Dermis microvascular lymphatic vessel endothelial cell (primary cell): Measurements from ENCODE around the gene PPP1R27. TPM values are rescaled to one million over a fixed set of nuclear protein-coding genes. Genes with fewer than 3 reads are reported as not detected.
A peak's percentile ranks its signal among the peaks of the same experiment; 100 is the strongest.

Experiments
- DNase-seq, 2 donors: peaks; one replicate each; pipeline versions ENCODE4 v3.0.0 to v3.0.0-alpha.2; 2010; ENCODE audit warnings: low read depth in 2 of 2
- total RNA-seq: library from RNA; depleted of rRNA; stranded (reverse); fragments of >200 nt; gene quantifications from 2 replicates; pipeline ENCODE4 v1.2.1, GENCODE V29; 2014

PPP1R27 gene, protein sequence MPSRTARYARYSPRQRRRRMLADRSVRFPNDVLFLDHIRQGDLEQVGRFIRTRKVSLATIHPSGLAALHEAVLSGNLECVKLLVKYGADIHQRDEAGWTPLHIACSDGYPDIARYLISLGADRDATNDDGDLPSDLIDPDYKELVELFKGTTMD
- total RNA-seq, result not detected in 2 replicates

DNA sequence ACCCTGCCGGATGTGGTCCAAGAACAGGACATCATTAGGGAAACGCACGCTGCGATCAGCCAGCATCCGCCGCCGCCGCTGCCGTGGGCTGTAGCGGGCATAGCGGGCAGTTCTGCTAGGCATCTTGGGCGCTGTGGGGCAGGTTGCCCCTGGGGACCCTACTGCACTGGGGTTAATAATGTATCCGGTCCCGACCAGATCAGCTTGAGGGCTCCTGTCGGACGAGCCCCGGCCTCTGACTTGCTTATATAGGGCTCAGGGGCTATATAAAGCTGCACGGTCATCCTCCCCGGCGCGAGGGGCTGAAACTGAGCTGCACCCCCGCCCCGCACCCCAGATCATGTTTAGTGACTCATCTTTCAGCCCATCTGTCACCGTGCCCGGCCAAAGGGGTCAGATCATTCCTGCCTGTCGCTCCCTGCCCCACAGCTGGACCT lies at the start of gene PPP1R27:
PPP1R27 (minus strand) TSS at position 220 of the 437 bp plus-strand sequence; CDS start at position 123, 97 bp downstream.
- DNase-seq, result no peak

DNA sequence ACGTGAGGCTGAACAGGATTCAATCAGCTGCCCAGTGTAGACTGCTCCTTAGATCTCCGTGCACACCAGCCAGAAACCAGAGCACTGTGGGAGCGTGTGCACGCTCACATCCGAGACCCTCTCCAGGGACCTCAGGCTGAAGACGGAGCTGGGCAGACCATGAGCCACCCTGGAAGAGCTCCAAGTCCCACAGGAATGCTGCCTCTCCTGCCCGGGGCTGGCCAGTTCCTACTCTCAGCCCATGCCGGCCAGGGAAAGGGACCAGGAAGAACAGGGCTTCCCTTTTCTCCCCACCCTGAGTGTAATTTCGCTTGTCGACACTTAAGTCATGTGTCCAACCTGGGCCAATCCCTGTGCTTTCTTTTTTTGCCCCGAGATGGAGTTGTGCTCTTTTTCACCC lies 49.7 kb upstream of the PPP1R27 start:
- DNase-seq, result no peak

DNA sequence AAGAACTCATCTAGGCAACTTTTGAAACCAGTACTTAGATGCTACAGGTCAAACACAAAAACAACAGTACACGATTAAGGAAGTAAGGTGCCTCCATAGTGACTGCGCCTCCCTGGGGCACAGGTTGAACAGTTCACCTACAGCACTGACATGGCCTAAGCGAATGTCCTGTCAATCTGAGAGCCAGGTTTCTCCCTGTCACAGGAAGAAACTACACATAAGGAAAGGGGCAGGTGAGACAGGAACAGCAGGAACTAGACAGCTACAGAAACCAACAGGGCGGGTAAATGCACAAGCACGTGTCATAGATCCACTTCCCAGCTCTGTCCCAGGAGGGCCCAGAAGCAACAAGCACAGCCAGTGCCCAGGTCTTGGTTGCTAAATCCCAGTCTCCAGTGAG lies 44.3 kb upstream of the PPP1R27 start:
- no peak for DNase-seq

DNA sequence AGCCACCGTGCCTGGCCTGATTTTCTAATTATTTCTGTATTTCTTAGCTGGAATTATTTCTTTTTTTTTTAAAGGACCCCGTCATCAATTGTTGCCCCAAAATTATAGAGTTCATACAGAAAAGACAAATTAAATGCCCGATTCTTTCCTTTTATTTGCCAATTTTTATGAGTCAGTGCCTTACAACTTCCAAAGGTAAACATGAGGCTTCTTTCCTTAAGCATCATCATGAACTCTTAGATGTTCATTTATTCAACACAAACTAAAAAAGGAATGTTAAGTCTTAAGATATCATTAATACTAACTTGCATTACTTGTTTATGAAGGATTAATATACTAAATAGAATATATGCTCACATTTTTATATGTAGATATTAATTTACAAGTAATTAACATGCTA lies 43.4 kb upstream of the PPP1R27 start:
- no peak for DNase-seq

DNA sequence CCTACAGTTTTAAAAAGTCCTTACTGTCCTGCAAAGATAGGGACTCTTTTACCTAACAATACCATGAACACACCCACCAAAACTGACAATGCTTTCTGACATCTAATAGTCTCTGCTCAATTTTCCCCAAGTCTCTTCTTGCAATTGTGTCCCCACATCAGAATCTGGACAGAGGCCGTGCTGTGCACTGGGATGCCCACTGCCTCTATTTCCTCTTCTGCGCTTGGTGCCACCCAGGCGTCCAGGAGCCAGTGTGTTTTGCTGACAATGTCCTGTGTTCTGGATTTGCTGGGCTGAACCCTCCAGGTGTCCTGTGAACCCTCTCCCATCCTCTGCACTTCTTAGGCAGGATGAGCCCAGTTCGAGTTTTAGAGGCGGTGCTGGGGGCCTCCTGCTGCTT lies 42.7 kb upstream of the PPP1R27 start:
- no peak for DNase-seq

DNA sequence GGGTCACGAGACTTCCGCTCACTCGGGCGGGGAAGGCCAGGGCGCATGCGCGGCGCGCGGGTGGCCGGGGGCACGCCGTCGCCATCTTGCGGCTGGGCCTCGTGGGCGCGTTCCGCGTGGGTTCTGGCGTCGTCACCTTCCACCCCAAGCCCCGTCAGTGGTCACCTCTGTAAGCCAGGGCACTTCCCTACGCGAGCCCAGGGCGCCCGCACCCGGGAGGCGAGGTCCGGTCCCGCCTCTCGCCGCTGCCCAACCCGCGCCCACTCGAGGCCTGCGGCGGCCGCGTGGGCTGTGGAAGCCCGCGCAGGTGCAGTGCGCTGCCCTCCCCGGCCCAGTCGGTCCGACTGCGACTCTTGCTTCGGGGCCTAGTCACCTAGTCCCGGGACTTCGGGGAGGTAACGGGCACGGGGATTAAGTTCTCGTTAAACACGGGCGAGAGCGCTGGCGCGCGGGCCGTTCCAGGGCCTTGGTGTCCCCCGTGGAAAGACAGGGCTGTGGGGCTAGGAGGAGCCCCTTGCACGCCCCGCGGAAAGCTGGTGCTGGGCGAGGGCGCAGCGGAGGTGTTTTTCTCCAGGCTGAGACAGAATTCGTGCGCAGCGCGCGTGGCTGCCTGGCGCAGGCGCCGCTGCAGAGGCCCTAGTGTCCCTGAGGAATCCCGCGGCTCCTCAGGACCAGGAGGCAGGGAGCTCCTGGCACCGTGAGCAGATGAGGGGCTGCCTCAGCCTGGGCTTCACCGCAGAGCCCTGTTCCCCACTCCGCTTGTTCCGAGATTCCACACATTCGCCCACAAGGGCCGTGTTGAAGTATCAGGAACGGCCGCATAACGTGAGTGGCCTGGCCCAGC lies 36.8 kb upstream of the PPP1R27 start:
- DNase-seq, result peak; percentile 71 to 89

DNA sequence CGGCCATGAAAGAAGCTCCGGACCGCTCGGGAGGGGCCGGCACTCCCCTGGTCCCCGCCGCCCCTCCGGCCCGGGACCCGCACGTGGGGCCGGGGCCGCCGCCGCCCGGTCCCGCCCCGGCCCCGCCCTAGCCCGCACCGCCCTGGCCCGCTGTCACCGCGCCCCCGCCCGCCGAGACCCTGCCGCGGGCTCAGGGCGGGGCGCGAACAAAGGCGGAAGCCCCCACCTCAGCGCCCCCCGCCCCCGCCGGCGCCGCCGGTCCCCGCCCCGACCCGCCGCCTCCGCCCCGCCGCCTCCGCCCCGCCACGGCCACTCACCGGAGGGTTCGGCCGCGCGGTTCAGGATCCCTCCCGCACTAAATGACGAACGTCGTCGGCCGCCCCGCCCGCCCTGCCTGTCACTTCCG lies 36.1 kb upstream of the PPP1R27 start, which contains the start of gene ARHGDIA:
ARHGDIA (minus strand) TSS at position 357 of the 406 bp plus-strand sequence. CDS start 1,407 bp downstream, outside the sequence.
- no peak for DNase-seq

DNA sequence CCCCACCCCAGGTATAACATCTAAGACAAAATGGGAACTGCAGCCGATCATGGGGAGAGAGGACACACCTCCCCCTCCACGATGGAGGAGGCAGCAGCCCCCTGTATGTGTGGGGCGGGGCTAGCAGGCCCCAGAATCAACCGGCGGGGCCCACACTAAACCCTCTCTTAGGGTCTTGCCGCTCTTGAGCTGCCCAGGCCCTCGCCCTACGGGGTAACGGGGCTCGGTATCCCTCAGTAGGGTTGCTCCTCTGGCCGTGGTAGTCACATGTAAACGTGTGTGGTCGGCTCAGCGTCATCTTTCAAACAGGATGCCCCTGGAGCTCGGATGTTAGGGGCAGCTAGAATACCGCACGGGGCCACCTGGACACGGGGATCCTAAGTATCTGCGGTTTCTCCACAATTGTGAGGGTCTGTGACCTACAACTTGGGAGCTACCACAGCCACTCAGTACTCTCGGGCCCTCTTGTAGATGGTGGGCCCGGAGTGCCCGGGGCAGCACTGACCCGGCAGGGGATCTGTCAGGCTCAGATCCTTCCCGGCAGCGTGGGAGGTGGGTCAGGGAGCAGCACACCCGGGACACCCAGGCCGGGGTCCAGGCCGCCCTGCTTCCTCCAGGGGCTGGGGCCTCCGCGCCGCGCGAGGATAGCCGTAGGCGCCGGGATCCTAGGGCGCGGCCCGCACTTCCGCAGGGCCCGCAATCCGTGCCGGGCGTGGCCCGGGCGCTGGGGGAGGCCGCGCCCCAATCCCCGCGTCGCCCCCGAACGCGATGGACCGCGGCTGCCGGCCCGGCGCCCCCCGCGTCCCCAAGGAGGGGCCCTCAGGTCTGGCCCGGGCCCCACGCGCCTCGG lies 35.5 kb upstream of the PPP1R27 start:
- peak in 1 of 2 donors; percentile 58 for DNase-seq

DNA sequence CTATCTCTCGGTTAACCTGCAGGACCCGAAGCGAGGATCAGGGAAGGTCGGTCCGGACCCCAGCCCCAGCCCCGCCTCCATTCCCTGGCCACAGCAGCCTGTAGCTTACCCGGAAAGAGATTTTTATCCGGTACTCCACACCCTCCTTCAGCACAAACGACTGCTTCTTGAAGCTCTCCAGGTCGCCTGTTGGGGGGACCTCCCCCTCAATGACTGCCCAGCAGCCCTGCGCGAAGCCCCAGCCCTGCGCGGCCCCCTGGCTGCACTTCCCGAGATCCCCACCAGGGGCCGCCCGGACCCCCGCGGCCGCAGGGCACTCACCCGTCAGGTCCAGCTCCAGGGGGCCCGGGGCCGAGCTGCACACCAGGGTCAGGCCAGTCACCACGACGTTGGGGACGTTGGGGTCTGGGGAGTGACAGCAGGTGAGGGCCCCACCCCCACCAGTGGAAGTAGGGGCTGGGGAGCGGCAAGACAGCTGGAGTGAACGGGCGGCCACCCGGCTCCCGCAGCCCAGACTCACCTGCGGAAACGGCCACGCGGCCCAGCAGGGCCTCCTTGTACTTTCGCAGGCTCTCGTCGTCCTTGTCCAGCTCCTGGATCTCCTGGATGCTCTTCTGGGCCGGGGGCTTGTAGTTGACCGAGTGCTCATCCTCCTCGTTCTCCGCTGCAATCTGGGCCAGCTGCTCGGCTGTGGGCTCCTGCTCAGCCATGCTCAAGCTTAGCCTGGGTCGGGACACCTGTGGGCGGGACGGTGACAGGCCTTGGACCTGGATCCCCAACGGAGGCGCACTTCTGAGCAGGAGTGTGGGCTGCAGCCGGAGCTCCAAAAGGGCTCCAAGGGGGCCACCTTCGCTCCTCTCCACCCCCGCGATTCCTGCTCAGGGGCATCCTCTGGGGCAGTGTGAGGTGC lies 34.6 kb upstream of the PPP1R27 start:
- peak in 1 of 2 donors; percentile 45 for DNase-seq

DNA sequence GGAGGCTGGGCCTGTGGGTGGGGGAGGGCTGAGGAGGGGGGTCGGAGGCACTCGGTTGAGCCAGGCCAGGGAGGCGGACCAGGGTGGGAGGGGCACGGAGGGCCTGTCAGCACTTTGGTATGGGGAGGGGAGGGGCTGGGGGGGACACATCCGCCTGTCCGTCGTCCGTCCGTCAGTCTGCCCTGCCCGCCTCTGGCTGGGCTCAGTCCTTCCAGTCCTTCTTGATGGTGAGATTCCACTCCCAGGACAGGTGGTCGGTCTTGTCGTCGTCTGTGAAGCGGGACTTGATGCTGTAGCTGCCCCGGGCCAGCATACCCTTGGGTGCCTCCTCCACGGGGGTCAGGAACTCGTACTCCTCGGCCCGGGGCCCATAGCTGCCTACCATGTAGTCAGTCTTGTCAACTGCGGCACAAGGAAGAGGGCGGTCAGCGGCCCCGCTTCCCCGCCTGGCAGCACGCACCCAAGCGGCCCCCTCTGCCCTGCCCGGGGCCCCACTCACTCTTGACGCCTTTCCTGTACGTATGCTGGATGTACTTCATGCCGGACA lies 33.9 kb upstream of the PPP1R27 start:
- DNase-seq, result peak in 1 of 2 donors; percentile 40

DNA sequence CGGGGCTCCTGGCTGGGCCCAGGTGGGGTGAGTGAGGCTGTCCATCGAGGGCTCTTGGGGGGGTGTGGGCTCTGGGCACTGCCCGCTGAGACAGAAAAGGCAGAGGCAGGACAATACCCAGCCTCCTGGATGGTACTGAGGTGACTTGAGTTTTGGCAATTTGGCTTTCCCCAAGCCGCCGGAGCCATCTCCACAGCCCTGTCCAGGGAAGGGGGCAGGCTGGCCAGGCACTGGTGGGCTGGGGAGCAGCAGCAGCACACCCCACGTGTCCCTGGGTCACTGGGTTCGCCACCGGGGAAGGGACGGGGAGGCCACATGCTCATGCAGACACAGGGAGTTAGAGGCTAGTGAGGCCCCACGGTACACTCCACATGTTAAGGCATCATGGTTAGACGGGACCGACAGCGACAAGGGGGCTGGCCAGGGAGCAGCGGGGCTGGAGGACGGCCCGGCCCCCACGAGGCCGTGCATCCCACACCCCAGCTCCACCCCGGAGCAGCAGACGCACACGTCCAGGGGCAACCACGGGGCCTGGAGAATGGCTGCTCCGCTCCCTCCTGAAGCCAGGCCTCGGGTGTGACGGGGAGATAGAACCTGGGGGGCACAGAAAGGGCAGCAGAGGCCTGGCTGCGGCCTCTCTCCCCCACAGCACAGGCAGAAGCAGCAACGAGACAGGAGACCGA lies 33.3 kb upstream of the PPP1R27 start:
- DNase-seq, result no peak

DNA sequence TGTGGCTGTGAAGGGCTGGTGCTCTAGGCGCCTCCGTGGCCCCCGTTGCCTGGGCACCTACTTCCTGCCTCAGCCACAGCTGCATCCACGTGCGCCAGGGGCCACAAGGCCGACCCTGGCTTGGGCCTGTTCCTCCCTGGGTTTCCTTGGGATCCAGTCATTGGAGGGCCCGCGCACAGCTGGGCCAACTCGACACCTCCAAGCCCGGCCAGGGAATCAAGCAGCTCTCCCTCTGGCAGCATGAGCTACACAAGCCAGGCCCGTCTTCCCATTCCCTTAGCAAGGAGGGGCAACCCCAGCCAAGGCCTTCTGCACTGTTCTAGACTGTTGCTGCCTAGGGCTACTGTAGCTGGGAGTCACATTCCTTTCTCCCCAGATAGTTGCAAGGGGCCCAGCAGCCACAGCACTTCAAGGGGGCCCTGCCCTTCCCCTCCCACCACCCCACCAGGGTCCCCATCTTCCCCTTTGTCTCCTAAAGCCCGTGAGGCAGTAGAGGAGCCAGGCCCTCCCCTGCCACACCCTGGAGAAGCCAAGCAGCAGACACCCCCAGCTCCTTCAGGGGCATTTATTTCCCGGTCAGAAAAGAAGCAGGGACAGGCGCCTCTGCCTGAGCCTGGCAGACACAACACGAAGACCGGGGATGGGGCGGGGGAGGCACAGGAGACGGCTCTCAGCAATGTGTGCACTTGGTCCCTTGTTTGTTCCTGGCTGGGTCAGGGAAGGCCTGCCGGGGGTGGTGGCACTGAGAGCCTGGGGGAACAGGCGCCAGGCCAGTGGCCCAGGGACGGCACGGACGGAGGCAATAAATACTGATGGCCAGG lies 32.5 kb upstream of the PPP1R27 start:
- DNase-seq, result peak in 1 of 2 donors; percentile 27

DNA sequence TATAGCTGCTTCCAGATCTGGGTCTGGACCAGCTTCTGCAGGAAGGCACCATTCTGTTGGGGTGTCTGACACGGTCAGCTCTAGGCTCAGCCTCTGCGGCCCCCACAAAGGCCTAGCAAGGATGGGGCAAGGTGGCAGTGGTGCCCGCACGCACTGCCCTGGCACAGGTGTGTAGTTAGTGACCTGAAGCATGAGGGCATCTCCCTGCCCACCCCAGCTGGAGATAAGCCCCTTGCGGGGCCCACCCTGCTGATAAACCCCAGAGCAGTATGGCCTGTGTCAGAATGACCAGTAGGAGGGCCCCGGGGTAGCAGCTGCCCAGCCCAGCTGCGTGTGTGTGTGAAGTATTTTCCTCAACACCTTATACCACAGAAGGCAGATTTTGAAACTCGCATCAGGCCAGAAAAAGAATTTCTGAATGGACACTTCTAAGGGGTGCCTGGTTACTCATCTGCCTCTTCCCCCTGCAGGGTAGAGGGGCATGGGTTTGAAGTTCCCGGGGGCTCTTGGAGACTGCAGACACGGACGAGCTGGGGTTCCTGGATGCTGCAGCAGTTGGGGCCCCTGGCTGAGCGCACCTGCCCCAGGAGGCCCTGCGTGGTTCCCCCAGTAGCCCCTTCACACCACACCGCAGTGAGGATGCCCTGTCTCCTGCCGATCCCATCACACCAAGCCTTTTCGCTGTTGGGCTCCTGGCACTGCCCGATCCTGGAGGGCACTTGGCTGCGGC lies 31.8 kb upstream of the PPP1R27 start:
- DNase-seq, result no peak

DNA sequence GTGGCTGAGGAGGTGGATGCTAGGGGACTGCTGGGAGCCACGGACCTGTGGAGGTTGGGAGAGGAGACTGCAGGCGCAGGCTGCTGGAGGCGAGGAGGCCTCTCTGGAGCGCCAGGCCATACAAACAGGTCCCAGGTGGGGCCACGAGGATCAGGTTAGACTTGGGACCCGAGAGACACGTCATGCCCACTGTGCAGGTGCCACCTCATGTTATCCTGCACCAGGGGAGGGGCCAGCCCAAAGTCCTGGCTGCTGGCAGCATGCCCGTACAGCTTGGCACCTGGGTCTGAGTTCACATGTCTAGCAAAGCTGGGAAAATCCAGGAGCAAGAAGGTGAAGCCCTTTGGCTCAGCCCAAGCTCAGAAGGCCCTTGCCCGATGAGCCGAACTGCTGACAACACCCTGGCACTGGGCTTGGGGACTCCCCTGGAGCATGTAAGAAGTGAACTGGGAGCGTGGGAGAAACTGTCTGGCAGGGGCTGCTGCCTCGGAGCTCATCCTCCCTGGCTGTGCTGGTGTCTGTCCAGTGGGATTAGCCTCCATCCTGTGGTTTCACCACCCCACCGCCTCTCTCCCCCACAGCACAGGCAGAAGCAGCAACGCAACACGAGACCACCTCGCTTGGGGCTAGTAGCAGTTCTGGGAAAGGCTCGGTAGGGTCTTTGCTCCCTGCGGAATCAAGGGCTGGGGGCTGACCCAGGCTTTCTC lies 31.0 kb upstream of the PPP1R27 start:
- peak in 1 of 2 donors; percentile 33 for DNase-seq

DNA sequence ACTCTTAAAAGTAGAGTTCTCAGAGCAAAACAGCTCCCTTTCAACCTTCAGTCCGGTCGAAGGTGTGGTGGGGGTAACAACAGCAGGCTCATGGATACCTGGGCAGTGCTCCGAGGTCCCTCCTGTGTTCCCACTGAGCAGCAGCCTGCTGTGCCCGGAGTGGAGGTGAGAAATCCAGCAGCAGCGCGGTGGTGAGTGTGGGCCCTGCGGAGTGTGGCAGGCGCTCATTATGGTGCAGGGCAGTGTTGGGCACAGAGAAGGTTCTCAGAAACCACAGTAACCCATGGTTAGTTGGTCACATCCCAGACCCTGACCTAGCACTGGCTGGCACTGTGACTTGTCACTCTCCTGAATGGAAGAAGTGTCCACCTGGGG lies 30.5 kb upstream of the PPP1R27 start:
- no peak for DNase-seq

DNA sequence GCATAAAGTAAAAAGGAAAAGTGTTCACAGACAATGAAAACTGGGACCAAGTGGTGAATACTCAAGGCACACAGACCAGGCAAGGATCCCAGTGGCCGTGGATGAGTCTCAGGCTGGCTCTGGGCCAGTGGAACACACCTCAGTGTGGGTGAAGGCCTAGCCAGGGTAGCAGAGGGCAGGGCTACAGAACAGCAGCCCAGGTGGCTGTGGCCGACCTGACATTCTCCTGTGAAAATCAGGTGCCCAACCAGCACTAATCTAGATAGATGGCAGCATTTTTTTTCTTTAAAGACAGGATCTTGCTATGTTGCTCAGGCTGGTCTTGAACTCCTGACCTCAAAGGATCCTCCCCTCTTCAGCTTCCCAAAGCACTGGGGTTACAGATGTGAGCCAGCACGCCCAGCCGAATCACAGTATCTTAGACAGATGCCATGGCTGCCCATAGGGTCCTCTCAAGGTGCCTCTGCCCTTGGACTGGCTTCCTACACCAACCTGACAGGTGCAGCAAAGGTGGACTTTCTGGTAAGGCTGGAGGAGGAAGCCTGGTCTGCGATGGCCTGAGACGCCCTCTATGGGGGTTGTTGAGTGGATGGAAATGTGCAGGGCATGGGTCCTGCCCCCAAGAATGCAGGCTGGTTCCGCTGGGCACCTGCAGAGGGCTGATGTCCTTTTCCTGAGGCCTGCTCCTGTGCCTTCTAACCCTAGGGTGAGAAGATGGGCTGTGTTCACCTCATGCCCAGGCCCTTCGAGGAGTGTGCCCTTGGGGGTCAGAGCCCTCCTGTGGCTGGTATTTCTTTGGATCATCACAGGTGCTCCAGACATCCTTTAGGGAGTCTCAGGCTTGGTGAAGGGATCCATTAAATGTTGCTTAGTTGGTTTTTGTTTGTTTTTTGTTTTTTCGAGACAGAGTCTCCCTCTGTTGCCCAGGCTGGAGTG lies 29.3 kb upstream of the PPP1R27 start:
- no peak for DNase-seq
